ENCODE data around the gene PAK4.

PAK4 gene

DNA sequence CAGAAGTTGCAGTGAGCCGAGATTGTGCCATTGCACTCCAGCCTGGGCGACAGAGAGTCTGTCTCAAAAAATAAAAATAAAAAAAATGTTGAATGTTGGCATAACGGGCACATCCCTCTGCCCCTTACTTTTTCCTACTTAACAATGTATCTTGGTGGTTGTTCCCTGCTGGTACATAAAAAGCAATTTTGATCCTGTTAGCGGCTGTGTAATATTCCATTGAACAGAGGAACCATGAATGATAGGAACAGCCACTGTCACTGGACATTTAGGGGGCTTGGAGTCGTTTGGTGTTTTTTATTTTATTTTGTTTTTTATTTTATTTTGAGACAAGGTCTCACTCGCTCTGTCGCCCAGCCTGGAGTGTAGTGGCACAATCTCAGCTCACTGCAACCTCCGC is 60.8 kb downstream of the PAK4 start:
- H3K4me1 ChIP-seq (ENCODE audit: low read depth, poor library complexity, severe bottlenecking), result no peaks in the 10 kb centered on the region
- H4K20me1 ChIP-seq (ENCODE audit: insufficient read depth), result no peaks in the 10 kb centered on the region
- TF ChIP-seq CTCF (conservative IDR thresholded peaks at IDR 0.05; ENCODE audit: low read depth, low read length), result no peak
- no peaks in the 10 kb centered on the region for H3K36me3 ChIP-seq (ENCODE audit: insufficient read depth)
- H3K27ac ChIP-seq, result no peak overlapping the region
- no peaks in the 10 kb centered on the region for H3K27me3 ChIP-seq (ENCODE audit: insufficient read depth, low read depth)
- no peaks in the 10 kb centered on the region for H3K79me2 ChIP-seq (ENCODE audit: insufficient read depth, low read depth)
- no peak overlapping the region for H3K4me2 ChIP-seq
- no peak overlapping the region for H3K4me3 ChIP-seq (IDR thresholded peaks at IDR 0.05; ENCODE audit: insufficient read depth, low read depth, low read length)
- no peak overlapping the region for H2AFZ ChIP-seq (ENCODE audit: low read depth)
- H3K9ac ChIP-seq, result no peak overlapping the region

GRCh38 chr19:39187552-39187943 is 62.0 kb downstream of the PAK4 start:
- Histone ChIP-seq H3K79me2 (ENCODE audit: insufficient read depth, low read depth) (no peaks in the 10 kb centered on the region), H3K36me3 (ENCODE audit: insufficient read depth) (no peaks in the 10 kb centered on the region), H2AFZ (ENCODE audit: low read depth) (no peak overlapping the region), H3K4me1 (ENCODE audit: low read depth, poor library complexity, severe bottlenecking) (no peaks in the 10 kb centered on the region), H3K27me3 (ENCODE audit: insufficient read depth, low read depth) (no peaks in the 10 kb centered on the region), H3K4me3 (IDR thresholded peaks at IDR 0.05; ENCODE audit: insufficient read depth, low read depth, low read length) (no peak overlapping the region), H3K9ac (no peak overlapping the region), H3K4me2 (no peak overlapping the region), H3K27ac (no peak overlapping the region), H4K20me1 (ENCODE audit: insufficient read depth) (no peaks in the 10 kb centered on the region)
- peak; percentile 38; the same call in 1 of the 2 replicates for TF ChIP-seq CTCF (conservative IDR thresholded peaks at IDR 0.05; ENCODE audit: low read depth, low read length)

DNA sequence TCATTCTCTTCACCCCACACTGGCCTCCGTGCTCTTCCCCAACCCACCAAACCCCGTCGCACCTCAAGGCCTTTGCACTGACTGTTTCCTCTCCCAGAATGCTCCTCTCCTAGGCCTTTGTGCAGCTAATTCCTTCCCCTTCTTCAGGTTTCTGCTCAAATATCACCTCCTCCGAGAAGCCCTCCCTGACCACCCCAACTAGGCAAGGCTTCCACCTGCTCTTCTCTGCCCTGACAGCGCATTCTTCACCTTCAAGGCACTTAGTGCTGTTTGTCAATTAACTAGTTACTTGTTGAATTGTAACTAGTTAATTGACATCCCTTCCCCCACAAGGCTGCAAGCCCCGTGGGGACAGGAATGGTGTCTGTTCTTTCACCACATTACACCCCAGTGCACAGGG is 63.4 kb downstream of the PAK4 start:
- Histone ChIP-seq H3K36me3 (ENCODE audit: insufficient read depth) (no peaks in the 10 kb centered on the region), H3K4me1 (ENCODE audit: low read depth, poor library complexity, severe bottlenecking) (no peaks in the 10 kb centered on the region), H3K27ac (no peak overlapping the region), H2AFZ (ENCODE audit: low read depth) (no peak overlapping the region), H3K79me2 (ENCODE audit: insufficient read depth, low read depth) (no peaks in the 10 kb centered on the region), H3K9ac (no peak overlapping the region), H3K4me3 (IDR thresholded peaks at IDR 0.05; ENCODE audit: insufficient read depth, low read depth, low read length) (no peak overlapping the region), H3K27me3 (ENCODE audit: insufficient read depth, low read depth) (no peaks in the 10 kb centered on the region), H3K4me2 (no peak overlapping the region), H4K20me1 (ENCODE audit: insufficient read depth) (no peaks in the 10 kb centered on the region)
- TF ChIP-seq CTCF (conservative IDR thresholded peaks at IDR 0.05; ENCODE audit: low read depth, low read length), result no peak

- Histone ChIP-seq H3K27me3 (ENCODE audit: insufficient read depth, low read depth) (no peaks in the 10 kb centered on the region), H3K4me1 (ENCODE audit: low read depth, poor library complexity, severe bottlenecking) (no peaks in the 10 kb centered on the region), H2AFZ (ENCODE audit: low read depth) (no peak overlapping the region), H3K36me3 (ENCODE audit: insufficient read depth) (no peaks in the 10 kb centered on the region), H3K4me3 (IDR thresholded peaks at IDR 0.05; ENCODE audit: insufficient read depth, low read depth, low read length) (no peak overlapping the region), H3K79me2 (ENCODE audit: insufficient read depth, low read depth) (no peaks in the 10 kb centered on the region), H3K9ac (no peak overlapping the region), H3K4me2 (no peak overlapping the region), H3K27ac (no peak overlapping the region), H4K20me1 (ENCODE audit: insufficient read depth) (no peaks in the 10 kb centered on the region)
- TF ChIP-seq CTCF (conservative IDR thresholded peaks at IDR 0.05; ENCODE audit: low read depth, low read length), result no peak
Observed at GRCh38 chr19:39190768-39191167, 65.2 kb downstream of the PAK4 start.

Measured in KMS-11 (cell line).